VCaP (cell line): Measurements from ENCODE around the gene ALG12.

Source experiments
- H3K27ac ChIP-seq: fragments of 450-650 bp; 2 replicates; pipeline ENCODE4 v1.5.1; 2017
- CTCF ChIP-seq: fragments of 450-650 bp; conservative IDR thresholded peaks from 2 replicates; pipeline ENCODE4 v1.5.1; 2017; ENCODE audit warnings: mild to moderate bottlenecking, moderate library complexity

The ALG12 gene

GRCh38 chr22:49942565-49943404, 24.5 kb upstream of the ALG12 start:
- no peak overlapping the region for H3K27ac ChIP-seq
- no peak for TF ChIP-seq CTCF

- no peak overlapping the region for H3K27ac ChIP-seq
- TF ChIP-seq CTCF = no peak
These were observed 23.5 kb upstream of the ALG12 start for GRCh38 chr22:49941507-49942316.

GRCh38 chr22:49938565-49939136, 20.4 kb upstream of the ALG12 start:
- no peak for TF ChIP-seq CTCF
- no peak overlapping the region for H3K27ac ChIP-seq

- TF ChIP-seq CTCF = no peak
- no peak overlapping the region for H3K27ac ChIP-seq
These were observed 19.7 kb upstream of the ALG12 start for GRCh38 chr22:49937758-49938564.

GRCh38 chr22:49936973-49937757, 18.9 kb upstream of the ALG12 start:
- peak overlapping the region; percentile 64; the same call in 1 of the 2 replicates for H3K27ac ChIP-seq
- no peak for TF ChIP-seq CTCF

GRCh38 chr22:49936018-49936972, 18.1 kb upstream of the ALG12 start:
- H3K27ac ChIP-seq = peak overlapping the region; percentile 64; the same call in 1 of the 2 replicates
- no peak for TF ChIP-seq CTCF
